Limb (tissue), 2 donors: ENCODE measurements around the gene SVEP1.
"Not testable (repeated sequence)": the region's sequence is repeated elsewhere in the genome, so short reads cannot be mapped to it uniquely, and the experiment has no call there.

Experiments used
- DNase-seq, 2 donors: peaks; one replicate each; pipeline ENCODE4 v3.0.0-alpha.2; 2016; ENCODE audit errors: extremely low spot score in 2 of 2

The SVEP1 gene

GRCh38 chr9:110579034-110579861 is at the start of gene SVEP1:
Gene SVEP1, minus strand, starts transcription at chr9:110579741. Its CDS starts 198 bp downstream, at chr9:110579543.
- DNase-seq = peak; percentile 43 to 75

DNA sequence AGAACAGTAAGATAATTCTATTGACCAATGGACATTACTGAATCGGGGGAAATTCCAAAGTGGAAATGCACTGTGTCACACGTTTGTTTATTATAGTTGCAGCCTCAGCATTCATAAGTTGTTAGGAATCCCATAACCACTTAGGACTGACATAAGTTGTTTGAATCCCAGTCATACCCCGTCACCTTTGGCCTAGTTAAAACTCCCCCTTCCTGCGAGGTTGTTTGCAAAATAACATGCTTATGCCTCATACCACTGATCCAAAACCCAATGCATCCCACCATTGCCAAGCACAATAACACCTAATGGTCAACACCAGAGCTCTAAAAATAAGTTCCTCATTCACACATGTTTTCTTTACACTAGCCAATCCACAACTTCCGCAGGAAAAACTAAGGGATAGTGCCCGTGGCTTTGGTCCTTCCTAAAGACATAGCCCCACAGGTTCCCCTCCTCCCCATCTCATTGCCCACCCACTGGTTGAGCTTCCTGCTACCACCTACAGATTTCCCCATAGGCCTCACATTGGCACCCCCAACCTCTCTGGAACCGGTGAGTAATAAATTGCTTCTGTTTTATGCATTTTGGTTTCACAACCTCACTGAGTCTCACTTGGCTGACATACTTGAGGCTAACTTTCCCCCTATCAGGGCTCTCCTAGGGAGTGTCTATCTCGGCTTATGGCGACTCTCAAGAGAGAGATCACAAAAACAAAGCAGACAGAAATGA is 46.7 kb upstream of the SVEP1 start:
- no peak for DNase-seq

DNA sequence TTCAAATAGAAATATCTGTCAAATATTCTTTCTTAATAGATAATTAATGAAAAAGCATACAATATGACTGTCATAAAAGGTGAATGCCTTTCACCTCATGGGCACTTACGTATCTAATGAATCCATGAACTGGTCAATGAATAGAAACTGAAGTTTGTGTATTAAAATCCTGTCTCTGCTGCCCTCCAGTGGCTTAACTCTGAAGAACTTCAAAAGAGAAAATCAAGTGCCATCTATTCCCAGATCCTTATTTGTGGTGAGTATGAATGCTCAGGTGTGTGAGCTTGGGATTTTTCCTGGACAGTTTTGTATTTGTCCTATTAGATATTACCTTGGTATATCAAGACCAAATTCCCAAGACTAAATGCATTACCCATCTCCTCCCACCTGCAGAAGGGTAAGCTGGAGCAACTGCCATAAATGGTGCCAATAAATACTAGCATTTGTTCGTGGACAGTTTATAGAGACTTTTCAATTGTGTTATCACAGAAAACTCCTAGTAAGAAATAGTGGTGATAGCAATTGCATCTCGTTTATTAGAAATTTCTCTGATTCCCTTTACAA is 44.0 kb upstream of the SVEP1 start:
- peak; percentile 42 to 67 for DNase-seq

DNA sequence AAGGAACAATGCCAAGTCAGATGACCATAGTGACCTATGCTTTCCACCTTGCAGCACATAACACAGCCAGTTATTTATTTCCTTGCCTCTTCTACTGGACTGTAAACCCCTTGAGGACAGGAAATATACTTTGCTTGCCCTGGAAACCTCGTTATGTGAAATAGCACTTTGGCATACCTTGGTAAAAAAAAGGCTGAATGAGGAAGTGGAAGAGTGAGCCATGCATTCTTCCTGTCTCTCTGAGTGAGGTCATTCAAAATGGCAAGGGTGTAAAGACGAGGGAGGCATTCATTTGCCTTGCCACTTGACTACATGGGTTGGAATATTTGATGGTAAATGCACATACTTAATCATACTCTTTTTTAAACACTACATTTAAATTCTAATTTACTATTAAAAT is 42.8 kb upstream of the SVEP1 start:
- no peak for DNase-seq

GRCh38 chr9:110620726-110621125 is 41.2 kb upstream of the SVEP1 start:
- peak in 1 of 2 donors; percentile 60 for DNase-seq

DNA sequence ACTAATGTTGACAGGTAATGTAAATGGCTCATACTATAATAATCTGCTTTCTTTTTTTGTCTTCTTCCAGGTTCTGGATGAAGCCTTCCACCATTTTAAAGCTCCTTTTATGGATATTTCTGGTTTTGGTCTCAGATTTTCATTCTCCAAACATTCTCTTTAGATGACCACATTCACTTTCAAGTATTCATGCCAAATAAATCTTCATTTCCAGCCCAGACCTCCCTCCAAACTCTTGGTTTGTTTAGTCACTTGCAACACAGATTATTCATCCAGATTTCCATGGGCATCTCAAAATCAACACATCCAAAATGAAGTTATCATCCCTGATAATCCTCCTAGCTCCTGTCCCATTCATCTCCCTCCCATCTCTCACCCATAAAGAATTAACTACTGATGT is 40.3 kb upstream of the SVEP1 start:
- no peak for DNase-seq

DNA sequence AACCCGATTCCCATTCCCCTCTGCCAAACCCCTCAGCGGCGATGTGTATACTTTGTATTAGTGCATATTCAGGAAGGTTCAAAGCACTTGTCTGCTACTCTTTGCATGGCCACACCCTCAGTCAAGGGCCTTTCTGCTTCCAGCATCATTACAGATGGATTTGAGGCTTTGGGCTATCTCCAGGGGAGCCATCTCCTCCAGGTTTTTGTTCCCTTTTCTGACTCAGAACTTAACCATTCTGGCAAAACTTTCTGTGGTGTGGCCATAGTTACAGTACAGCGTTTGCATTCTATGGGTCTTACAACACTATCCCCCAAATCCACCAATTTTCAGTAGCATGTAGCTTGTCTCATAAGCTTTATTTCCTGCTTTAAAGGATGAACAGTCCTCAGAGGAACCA is 36.0 kb upstream of the SVEP1 start:
- DNase-seq = no peak

DNA sequence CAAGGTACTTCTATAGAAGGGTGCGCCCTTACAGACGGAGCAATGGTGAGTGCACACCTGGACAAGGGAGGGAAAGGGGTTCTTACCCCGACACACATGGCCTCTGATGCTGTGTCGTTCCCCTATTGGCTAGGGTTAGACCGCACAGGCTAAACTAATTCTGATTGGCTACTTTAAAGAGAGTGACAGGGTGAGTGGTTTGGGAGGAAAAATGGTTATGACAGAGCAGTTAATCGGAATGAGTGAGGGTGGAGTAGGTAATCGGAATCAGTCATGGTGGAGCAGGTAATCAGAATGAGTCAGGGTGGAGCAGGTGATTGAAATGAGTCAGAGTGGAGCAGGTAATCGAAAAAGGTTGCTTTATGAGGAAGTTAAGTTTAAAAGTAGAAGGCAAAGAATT is 35.0 kb upstream of the SVEP1 start:
- DNase-seq = not testable (repeated sequence)

GRCh38 chr9:110606179-110606790 is 26.7 kb upstream of the SVEP1 start:
- no peak for DNase-seq

GRCh38 chr9:110605565-110605964 is 26.0 kb upstream of the SVEP1 start:
- DNase-seq = no peak

DNA sequence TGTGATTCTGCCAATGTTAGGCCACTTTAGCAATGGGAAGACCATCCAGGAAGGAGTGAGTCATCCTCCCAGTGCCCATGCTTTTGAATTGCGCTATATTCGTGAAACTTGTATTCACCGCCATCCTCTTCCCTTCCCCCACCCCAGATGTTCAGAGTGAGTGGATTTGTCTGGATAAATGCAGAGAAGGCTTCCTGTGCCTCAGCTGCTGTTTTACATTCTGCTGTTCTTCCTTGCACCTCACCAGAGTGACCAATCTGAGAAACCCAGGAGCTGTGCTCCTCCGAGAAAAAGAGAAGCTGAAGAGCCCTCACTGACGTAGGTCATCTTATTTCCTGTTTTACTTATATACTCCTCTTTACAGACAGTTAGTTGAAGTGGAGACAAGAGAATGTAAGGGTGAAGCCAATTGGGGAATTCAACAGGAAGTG is 24.6 kb upstream of the SVEP1 start:
- DNase-seq = no peak

DNA sequence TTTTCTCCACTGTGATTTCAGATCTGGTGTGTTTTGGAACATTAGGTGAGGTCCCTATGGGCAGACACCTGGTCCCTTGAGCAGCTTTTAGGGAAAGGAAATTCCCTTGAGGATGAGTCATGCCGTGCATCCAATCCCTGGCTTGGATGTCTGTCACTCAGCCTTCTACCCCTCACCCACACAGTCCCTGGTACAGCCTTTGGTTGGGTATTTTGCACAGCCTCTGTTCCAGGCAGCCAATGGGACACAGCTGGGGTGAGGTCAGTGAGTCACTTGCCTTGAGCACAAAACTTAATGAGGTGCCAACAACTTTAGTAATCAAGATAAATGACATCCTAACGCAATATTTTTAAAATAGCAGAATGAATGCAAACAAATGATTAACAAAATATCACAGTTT is 22.7 kb upstream of the SVEP1 start:
- DNase-seq = no peak

- no peak for DNase-seq
These were observed 21.6 kb upstream of the SVEP1 start for GRCh38 chr9:110601098-110601497.

GRCh38 chr9:110599468-110599867 is 19.9 kb upstream of the SVEP1 start:
- no peak for DNase-seq

DNA sequence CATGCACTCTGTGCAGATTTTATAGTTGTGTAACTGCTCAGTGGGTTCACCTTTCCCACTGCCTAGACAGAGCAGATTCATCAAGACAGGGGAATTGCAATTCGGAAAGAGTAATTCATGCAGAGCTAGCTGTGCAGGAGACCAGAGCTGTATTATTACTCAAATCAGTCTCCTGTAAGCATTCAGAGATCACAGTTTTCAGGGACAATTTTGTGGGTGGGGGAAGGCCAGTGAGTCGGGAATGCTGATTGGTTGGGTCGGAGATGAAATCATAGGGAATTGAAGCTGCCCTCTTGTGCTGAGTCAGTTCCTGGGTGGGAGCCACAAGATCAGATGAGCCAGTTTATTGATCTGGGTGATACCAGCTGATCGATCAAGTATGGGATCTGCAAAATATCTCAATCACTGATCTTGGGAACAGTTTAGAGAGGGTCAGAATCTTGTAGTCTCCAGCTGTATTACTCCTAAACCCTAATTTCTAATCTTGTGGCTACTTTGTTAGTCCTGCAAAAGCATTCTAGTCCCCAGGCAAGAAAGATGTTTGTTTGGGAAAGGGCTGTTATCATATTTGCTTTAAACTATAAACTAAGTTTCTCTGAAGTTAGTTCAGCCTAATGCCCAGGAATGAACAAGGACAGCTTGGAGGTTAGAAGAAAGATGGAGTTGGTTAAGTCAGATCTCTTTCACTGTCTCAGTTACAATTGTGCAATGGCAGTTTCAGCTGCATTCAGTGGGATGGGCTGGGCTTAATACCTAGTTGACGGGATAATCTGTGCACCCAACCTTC is 12.7 kb upstream of the SVEP1 start:
- DNase-seq = no peak

- no peak for DNase-seq
These were observed 12.0 kb upstream of the SVEP1 start for GRCh38 chr9:110591526-110591925.

- DNase-seq = no peak
These were observed 11.3 kb upstream of the SVEP1 start for GRCh38 chr9:110590816-110591215.

GRCh38 chr9:110588296-110588695 is 8.8 kb upstream of the SVEP1 start:
- no peak for DNase-seq

- DNase-seq = no peak
These were observed 3.7 kb upstream of the SVEP1 start for GRCh38 chr9:110583237-110583636.

DNA sequence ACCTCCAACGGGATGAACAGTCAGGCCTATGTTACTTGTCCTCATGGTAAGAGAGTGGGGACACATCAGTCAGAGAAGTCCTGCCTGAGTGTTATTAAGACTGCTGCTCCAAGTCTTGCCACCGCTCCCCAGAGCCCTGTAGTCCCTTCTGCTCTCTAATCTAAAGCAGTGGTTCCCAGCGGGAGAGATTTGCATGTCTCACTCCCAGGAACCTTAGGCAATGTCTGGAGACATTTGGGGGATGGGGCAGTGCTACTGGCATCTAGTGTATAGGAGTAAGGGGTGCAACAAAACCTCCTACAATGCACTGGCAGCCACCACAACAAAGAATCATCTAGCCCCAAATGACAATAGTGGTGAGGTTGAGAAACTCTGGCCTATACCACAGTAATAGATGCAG is 2.6 kb upstream of the SVEP1 start:
- DNase-seq = no peak

DNA sequence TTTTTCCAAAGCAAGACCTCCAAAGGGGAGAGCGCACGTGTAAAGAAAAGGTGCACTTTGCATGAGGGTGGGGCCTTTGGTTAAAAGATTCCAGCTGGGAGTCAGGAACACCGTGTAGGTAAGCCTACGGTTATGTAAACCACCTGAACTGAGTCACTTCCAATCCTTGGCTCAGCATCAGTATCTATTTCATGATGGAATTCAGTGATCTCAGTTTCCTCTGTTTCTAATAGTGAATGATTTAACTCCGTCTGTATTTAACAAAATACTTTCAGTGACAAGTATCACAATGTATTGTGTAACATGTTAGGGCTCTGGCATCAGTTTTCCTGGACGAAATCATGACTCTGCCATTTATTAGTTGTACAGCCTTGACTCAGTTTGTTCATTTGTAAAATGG is 1.3 kb upstream of the SVEP1 start:
- no peak for DNase-seq
